ENCODE data around the gene USF3. TPM values are rescaled to one million over a fixed set of nuclear protein-coding genes. Genes with fewer than 3 reads are reported as not detected.

The USF3 gene
- total and polyA plus RNA-seq, 9 of the 15 experiments (the other 6 are each of a cell fraction or from before 2014, with no cell fraction given), result 1.4 to 6.9 (median 3.1) TPM

GRCh38 chr3:113696658-113697499, 437 bp upstream of the USF3 start:
- peak overlapping the region; percentile 77 for H3K27ac ChIP-seq (ENCODE audit: extremely low read depth, low read depth, low read length)
- peak overlapping the region; percentile 90 for H2AFZ ChIP-seq (ENCODE audit: low read depth, low read length)
- peak; percentile 93 to 98 (median 96) for DNase-seq (ENCODE audit: extremely low read depth in 1 of 4, low spot score in 3 of 4)
- in situ Hi-C loops (cut with MboI), result no loop called here
- H3K9ac ChIP-seq (ENCODE audit: insufficient read depth in 1 of 2, low read depth in 2 of 2, low read length in 2 of 2), result peak overlapping the region; percentile 80 to 85; a peak in 3 of 4 replicates
- no peaks in the 10 kb centered on the region for H3K9me1 ChIP-seq (ENCODE audit: control insufficient read depth, insufficient read depth, low read length)
- no peaks in the 10 kb centered on the region for H3K9me3 ChIP-seq (replicated peaks; ENCODE audit: control insufficient read depth, insufficient read depth, low read depth, low read length)
- peak; percentile 94 for FAIRE-seq
- TSS peak; percentile 92 for BruUV-seq (replicated peaks)
- peaks cover 0 to 5% of the 10 kb centered on the region in 2 experiments; a peak in 2 of 5 replicates for H3K4me1 ChIP-seq (replicated peaks in 1 of 2; ENCODE audit: control insufficient read depth in 2 of 2, insufficient read depth in 2 of 2, low read length in 2 of 2)
- no peaks in the 10 kb centered on the region for H4K20me1 ChIP-seq (replicated peaks; ENCODE audit: control insufficient read depth, insufficient read depth, low read length)
- H3K79me2 ChIP-seq (ENCODE audit: control insufficient read depth, insufficient read depth, low read length), result peaks cover 14% of the 10 kb centered on the region; the same call in 2 of the 3 replicates
- peak overlapping the region; percentile 73 for H3K4me3 ChIP-seq
- no peaks in the 10 kb centered on the region for H3K27me3 ChIP-seq (ENCODE audit: control insufficient read depth in 2 of 2, insufficient read depth in 2 of 2, low read length in 2 of 2)
- POLR2A ChIA-PET, result interaction anchor here (0.6 to 1.1 kb wide), 3 partner anchors 9 to 387 kb away, joined by 3 read pairs; no protein-coding TSS in a partner anchor
- no peaks in the 10 kb centered on the region for H3K36me3 ChIP-seq (ENCODE audit: control insufficient read depth, insufficient read depth, low read length)
- WGBS (ENCODE audit: insufficient coverage, low coverage, missing lambda C conversion rate), result 2% methylated on average over 24 of the region's 38 CpGs
- CTCF ChIA-PET (ENCODE audit: low intra/inter-chr PET ratio), result interaction anchor here (0.6 kb wide), 1 partner anchor 138 kb away, joined by 5 read pairs; no protein-coding TSS in a partner anchor
- intact Hi-C loops (cut with micrococcal nuclease), result loop anchor here (2.0 kb wide), 1 partner anchor 50 kb away; the partner anchor contains the start of genes ATP6V1A and NAA50
- peak; percentile 96 for ATAC-seq
- H3K4me2 ChIP-seq (ENCODE audit: insufficient read depth, low read length), result peak overlapping the region; percentile 92
- TF ChIP-seq, protein P1, sequence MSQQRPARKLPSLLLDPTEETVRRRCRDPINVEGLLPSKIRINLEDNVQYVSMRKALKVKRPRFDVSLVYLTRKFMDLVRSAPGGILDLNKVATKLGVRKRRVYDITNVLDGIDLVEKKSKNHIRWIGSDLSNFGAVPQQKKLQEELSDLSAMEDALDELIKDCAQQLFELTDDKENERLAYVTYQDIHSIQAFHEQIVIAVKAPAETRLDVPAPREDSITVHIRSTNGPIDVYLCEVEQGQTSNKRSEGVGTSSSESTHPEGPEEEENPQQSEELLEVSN (IDR thresholded peaks at IDR 0.05; ENCODE audit: borderline replicate concordance in 1 of 2, extremely low read depth in 1 of 2, insufficient read depth in 1 of 2, insufficient read length in 1 of 2, low read depth in 1 of 2, low read length in 1 of 2, poor library complexity in 1 of 2, severe bottlenecking in 1 of 2), result peak in 1 of 2 experiments; percentile 37
- TF ChIP-seq SAP30 (IDR thresholded peaks at IDR 0.05; ENCODE audit: borderline replicate concordance, insufficient read depth, low read depth, low read length, poor library complexity, severe bottlenecking) (peak; percentile 32), CXXC5 (CRISPR knock-in tag; IDR thresholded peaks at IDR 0.05) (peak; percentile 57), MBD2 (IDR thresholded peaks at IDR 0.05; ENCODE audit: borderline replicate concordance, low read depth) (peak; percentile 97), MCM2 (IDR thresholded peaks at IDR 0.05; ENCODE audit: low read depth) (no peak), ATF1 (CRISPR knock-in tag; IDR thresholded peaks at IDR 0.05) (no peak), ATF1 (tag; IDR thresholded peaks at IDR 0.05) (peak; percentile 79), ZSCAN29 (IDR thresholded peaks at IDR 0.05) (no peak), ZBTB43 (CRISPR knock-in tag; IDR thresholded peaks at IDR 0.05) (no peak)
- TF ChIP-seq, protein P2, sequence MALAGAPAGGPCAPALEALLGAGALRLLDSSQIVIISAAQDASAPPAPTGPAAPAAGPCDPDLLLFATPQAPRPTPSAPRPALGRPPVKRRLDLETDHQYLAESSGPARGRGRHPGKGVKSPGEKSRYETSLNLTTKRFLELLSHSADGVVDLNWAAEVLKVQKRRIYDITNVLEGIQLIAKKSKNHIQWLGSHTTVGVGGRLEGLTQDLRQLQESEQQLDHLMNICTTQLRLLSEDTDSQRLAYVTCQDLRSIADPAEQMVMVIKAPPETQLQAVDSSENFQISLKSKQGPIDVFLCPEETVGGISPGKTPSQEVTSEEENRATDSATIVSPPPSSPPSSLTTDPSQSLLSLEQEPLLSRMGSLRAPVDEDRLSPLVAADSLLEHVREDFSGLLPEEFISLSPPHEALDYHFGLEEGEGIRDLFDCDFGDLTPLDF (CRISPR knock-in tag; IDR thresholded peaks at IDR 0.05), result no peak
- TF ChIP-seq, protein P3, sequence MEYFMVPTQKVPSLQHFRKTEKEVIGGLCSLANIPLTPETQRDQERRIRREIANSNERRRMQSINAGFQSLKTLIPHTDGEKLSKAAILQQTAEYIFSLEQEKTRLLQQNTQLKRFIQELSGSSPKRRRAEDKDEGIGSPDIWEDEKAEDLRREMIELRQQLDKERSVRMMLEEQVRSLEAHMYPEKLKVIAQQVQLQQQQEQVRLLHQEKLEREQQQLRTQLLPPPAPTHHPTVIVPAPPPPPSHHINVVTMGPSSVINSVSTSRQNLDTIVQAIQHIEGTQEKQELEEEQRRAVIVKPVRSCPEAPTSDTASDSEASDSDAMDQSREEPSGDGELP (CRISPR knock-in tag; IDR thresholded peaks at IDR 0.05; ENCODE audit: borderline replicate concordance), result 0 out of 2 replicates have a peak, but pooled peaks have one; percentile 20
- TF ChIP-seq, protein P4, sequence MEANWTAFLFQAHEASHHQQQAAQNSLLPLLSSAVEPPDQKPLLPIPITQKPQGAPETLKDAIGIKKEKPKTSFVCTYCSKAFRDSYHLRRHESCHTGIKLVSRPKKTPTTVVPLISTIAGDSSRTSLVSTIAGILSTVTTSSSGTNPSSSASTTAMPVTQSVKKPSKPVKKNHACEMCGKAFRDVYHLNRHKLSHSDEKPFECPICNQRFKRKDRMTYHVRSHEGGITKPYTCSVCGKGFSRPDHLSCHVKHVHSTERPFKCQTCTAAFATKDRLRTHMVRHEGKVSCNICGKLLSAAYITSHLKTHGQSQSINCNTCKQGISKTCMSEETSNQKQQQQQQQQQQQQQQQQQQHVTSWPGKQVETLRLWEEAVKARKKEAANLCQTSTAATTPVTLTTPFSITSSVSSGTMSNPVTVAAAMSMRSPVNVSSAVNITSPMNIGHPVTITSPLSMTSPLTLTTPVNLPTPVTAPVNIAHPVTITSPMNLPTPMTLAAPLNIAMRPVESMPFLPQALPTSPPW (CRISPR knock-in tag; IDR thresholded peaks at IDR 0.05), result peak; percentile 99
